Measurements from ENCODE around the gene ZNF516.

- TF ChIP-seq CTCF (conservative IDR thresholded peaks at IDR 0.05; ENCODE audit: low read depth, low read length), result no peak
- TF ChIP-seq POLR2A (IDR thresholded peaks at IDR 0.05; ENCODE audit: low read depth, low read length), result no peak
- no peak for TF ChIP-seq CEBPB (IDR thresholded peaks at IDR 0.05; ENCODE audit: low read depth, low read length)
- TF ChIP-seq MAFK (IDR thresholded peaks at IDR 0.05; ENCODE audit: low read depth, low read length), result no peak
- TF ChIP-seq SMC3 (IDR thresholded peaks at IDR 0.05; ENCODE audit: low read depth, low read length), result no peak
- no peak for TF ChIP-seq USF2 (IDR thresholded peaks at IDR 0.05; ENCODE audit: low read depth, low read length)
- no peak for TF ChIP-seq MAZ (IDR thresholded peaks at IDR 0.05; ENCODE audit: borderline replicate concordance, low read depth, low read length)
- no peak for TF ChIP-seq RAD21 (IDR thresholded peaks at IDR 0.05; ENCODE audit: low read length)
Observed at GRCh38 chr18:76369791-76370190, 125.3 kb downstream of the ZNF516 start.
